ENCODE results near the gene EPS8L2.

- TF ChIP-seq CTCF (conservative IDR thresholded peaks at IDR 0.05; ENCODE audit: low read depth, low read length) (no peak), EZH2 (IDR thresholded peaks at IDR 0.05; ENCODE audit: borderline replicate concordance, low read depth, low read length, poor library complexity, severe bottlenecking) (no peak)
Measured at GRCh38 chr11:679271-680207, 26.5 kb upstream of the EPS8L2 start.

Data from A673 (cell line).